Sigmoid colon (tissue), 7 donors: Measurements from ENCODE around the gene PRTG. TPM values are rescaled to one million over a fixed set of nuclear protein-coding genes. Genes with fewer than 3 reads are reported as not detected.

Experiments used
- DNase-seq: peaks from one replicate; pipeline ENCODE4 v3.0.0-alpha.2; 2019
- H3K27ac ChIP-seq, 4 donors: fragments of 200-600 bp; sonication (generic); one replicate each; pipeline ENCODE4 v1.5.1; 2016 to 2019; ENCODE audit warnings: mild to moderate bottlenecking in 1 of 4
- H3K27me3 ChIP-seq, 3 donors: fragments of 200-600 bp; sonication (generic); one replicate each; pipeline ENCODE4 v1.5.1; 2019; ENCODE audit warnings: mild to moderate bottlenecking in 1 of 3
- H3K36me3 ChIP-seq, 4 donors: fragments of 200-600 bp; sonication (generic); one replicate each; pipeline ENCODE4 v1.5.1; 2016 to 2019
- H3K4me1 ChIP-seq, 4 donors: fragments of 200-600 bp; sonication (generic); one replicate each; pipeline ENCODE4 v1.5.1; 2017 to 2019
- H3K4me3 ChIP-seq, 4 donors: fragments of 200-600 bp; sonication (generic); one replicate each; pipeline ENCODE4 v1.5.1; 2017 to 2019; ENCODE audit warnings: mild to moderate bottlenecking in 2 of 4, moderate library complexity in 1 of 4
- H3K9me3 ChIP-seq, 4 donors: fragments of 200-600 bp in 3 of 4; sonication (generic) in 3 of 4; one replicate each; pipeline versions ENCODE4 v1.5.1 to v1.6.1; 2013 to 2019
- EP300 ChIP-seq, 4 donors: sonication (generic); formaldehyde crosslinking; IDR thresholded peaks; one replicate each; pipeline ENCODE4 v1.6.1; 2017; ENCODE audit warnings: antibody characterized with exemption in 4 of 4
- POLR2A ChIP-seq, 2 donors: fragments of 450-650 bp; IDR thresholded peaks; one replicate each; pipeline ENCODE4 v1.6.1; 2016; ENCODE audit warnings: antibody characterized with exemption in 2 of 2, mild to moderate bottlenecking in 2 of 2, moderate library complexity in 2 of 2
- POLR2AphosphoS5 ChIP-seq, 4 donors: sonication (generic); formaldehyde crosslinking; IDR thresholded peaks; one replicate each; pipeline ENCODE4 v1.6.1; 2017; ENCODE audit warnings: antibody characterized with exemption in 4 of 4
- WGBS, 2 donors: extraction: QIAGEN DNeasy Blood & Tissue Kit; methylation state at CpG; one replicate each; pipeline ENCODE4 v1.1.7; 2013; 5-methylcytosine and 5-hydroxymethylcytosine counted together
- intact Hi-C: fragments of 100-400 bp; cut with DNase I; formaldehyde crosslinking; loops from one replicate; pipeline ENCODE4 v1.15.1; 2023
- polyA plus RNA-seq, 3 donors: library from polyadenylated mRNA; stranded (reverse); fragments of 200-250 nt; gene quantifications; one replicate each; pipeline ENCODE4 v1.2.3, GENCODE V29; 2013
- total RNA-seq, 4 donors: library from RNA; depleted of rRNA; stranded (reverse); fragments of >200 nt; gene quantifications; one replicate each; pipeline ENCODE4 v1.1.0, GENCODE V29; 2016
- TF ChIP-seq, protein P1 (sequence below), 4 experiments: fragments of 450-650 bp in 3 of 4; fragments of 200-600 bp in 1 of 4; IDR thresholded peaks; one replicate each; pipeline ENCODE4 v1.5.1; 2016 to 2019; ENCODE audit warnings: antibody characterized with exemption in 4 of 4, mild to moderate bottlenecking in 3 of 4, moderate library complexity in 2 of 4
- donor health status: healthy with polysubstance abuse.
- donor health status: Bipolar disorder and iron deficiency.
- donor health status: healthy.

PRTG gene, protein sequence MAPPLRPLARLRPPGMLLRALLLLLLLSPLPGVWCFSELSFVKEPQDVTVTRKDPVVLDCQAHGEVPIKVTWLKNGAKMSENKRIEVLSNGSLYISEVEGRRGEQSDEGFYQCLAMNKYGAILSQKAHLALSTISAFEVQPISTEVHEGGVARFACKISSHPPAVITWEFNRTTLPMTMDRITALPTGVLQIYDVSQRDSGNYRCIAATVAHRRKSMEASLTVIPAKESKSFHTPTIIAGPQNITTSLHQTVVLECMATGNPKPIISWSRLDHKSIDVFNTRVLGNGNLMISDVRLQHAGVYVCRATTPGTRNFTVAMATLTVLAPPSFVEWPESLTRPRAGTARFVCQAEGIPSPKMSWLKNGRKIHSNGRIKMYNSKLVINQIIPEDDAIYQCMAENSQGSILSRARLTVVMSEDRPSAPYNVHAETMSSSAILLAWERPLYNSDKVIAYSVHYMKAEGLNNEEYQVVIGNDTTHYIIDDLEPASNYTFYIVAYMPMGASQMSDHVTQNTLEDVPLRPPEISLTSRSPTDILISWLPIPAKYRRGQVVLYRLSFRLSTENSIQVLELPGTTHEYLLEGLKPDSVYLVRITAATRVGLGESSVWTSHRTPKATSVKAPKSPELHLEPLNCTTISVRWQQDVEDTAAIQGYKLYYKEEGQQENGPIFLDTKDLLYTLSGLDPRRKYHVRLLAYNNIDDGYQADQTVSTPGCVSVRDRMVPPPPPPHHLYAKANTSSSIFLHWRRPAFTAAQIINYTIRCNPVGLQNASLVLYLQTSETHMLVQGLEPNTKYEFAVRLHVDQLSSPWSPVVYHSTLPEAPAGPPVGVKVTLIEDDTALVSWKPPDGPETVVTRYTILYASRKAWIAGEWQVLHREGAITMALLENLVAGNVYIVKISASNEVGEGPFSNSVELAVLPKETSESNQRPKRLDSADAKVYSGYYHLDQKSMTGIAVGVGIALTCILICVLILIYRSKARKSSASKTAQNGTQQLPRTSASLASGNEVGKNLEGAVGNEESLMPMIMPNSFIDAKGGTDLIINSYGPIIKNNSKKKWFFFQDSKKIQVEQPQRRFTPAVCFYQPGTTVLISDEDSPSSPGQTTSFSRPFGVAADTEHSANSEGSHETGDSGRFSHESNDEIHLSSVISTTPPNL
- total RNA-seq (1 to 10 TPM; 1.3 to 5.3 (median 2.2) TPM), polyA plus RNA-seq (under 1 TPM in 1 of 3 donors, not detected in 2; 0.42 TPM)

- intact Hi-C loops: loop anchor here (5.0 kb wide), 1 partner anchor 79 kb away; no protein-coding TSS in a partner anchor
- H3K9me3 ChIP-seq: no peaks in the 10 kb centered on the region
- H3K27me3 ChIP-seq: peaks cover 7 to 63% (median 23%) of the 10 kb centered on the region in 3 donors
- WGBS, 2 donors: 1 to 2% methylated on average over 75 of the region's 75 CpGs
- no peaks in the 10 kb centered on the region for H3K36me3 ChIP-seq
- H3K4me1 ChIP-seq: peaks cover 0 to 40% (median 30%) of the 10 kb centered on the region in 4 donors
- H3K4me3 ChIP-seq: peak within 1 kb of the TSS; percentile 45 to 80 (median 74)
- TF ChIP-seq POLR2A (IDR thresholded peaks at IDR 0.05) (no peak), EP300 (IDR thresholded peaks at IDR 0.05) (no peak), POLR2AphosphoS5 (IDR thresholded peaks at IDR 0.05) (no peak)
- TF ChIP-seq, protein P1, sequence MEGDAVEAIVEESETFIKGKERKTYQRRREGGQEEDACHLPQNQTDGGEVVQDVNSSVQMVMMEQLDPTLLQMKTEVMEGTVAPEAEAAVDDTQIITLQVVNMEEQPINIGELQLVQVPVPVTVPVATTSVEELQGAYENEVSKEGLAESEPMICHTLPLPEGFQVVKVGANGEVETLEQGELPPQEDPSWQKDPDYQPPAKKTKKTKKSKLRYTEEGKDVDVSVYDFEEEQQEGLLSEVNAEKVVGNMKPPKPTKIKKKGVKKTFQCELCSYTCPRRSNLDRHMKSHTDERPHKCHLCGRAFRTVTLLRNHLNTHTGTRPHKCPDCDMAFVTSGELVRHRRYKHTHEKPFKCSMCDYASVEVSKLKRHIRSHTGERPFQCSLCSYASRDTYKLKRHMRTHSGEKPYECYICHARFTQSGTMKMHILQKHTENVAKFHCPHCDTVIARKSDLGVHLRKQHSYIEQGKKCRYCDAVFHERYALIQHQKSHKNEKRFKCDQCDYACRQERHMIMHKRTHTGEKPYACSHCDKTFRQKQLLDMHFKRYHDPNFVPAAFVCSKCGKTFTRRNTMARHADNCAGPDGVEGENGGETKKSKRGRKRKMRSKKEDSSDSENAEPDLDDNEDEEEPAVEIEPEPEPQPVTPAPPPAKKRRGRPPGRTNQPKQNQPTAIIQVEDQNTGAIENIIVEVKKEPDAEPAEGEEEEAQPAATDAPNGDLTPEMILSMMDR (IDR thresholded peaks at IDR 0.05): no peak
- H3K27ac ChIP-seq: peak within 1 kb of the TSS; percentile 65 to 72 (median 71)
- peak; percentile 81 for DNase-seq
Observed at GRCh38 chr15:55742927-55743728, at the start of gene PRTG. Gene PRTG, minus strand, starts transcription at chr15:55743152. Its CDS starts 221 bp downstream, at chr15:55742931.

DNA sequence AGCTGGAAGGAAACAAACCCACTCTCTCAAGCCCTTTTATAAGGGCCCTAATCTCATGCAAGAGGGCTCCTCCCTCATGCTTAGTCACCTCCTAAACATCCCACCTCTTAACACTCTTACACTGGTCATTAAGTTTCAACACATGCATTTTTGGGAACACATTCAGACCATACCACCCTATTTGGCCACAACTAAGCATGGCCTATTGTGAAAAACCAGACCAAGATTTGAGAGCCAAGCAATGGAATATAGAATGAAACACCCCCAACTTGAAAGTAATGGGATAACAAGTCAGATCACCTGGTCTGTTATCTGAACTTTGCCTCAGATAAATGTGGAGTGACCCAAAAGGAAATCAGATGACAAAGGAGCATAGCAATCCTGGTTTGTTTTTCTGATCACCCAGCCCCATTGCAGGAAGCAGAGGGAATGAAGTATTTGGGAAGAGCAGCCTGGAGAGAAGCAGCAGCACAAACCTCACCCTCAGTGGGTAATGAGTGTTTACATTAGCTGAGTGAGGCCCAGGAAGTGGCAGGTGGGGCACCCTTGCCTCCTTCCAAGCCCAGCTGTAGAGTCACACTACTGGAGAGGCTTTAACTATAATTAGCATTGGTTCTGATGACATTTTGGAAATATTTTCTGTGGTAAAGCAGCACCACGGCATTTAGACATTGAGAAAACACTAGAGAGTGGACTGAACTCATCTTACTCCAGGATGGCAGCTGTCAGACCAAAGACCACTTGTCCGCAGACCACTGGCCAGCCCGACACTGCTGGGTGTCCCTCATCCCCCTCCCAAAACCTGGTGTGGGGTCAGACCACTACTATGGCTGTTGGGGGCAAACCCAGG is 48.8 kb upstream of the PRTG start:
- no peak overlapping the region for H3K27ac ChIP-seq
- TF ChIP-seq POLR2A (IDR thresholded peaks at IDR 0.05) (no peak), EP300 (IDR thresholded peaks at IDR 0.05) (no peak), POLR2AphosphoS5 (IDR thresholded peaks at IDR 0.05) (no peak)
- TF ChIP-seq, protein P1 (IDR thresholded peaks at IDR 0.05): no peak
- 82 to 83% methylated on average over 3 of the region's 3 CpGs for WGBS, 2 donors
- no peak for DNase-seq
- intact Hi-C loops: no loop called here
- no peaks in the 10 kb centered on the region for H3K9me3 ChIP-seq
- H3K4me3 ChIP-seq: no peak overlapping the region
- H3K36me3 ChIP-seq: no peaks in the 10 kb centered on the region
- peaks cover 0 to 8% (median 3%) of the 10 kb centered on the region in 4 donors for H3K4me1 ChIP-seq
- H3K27me3 ChIP-seq: no peaks in the 10 kb centered on the region

- H3K4me3 ChIP-seq: no peak overlapping the region
- H3K27me3 ChIP-seq: no peaks in the 10 kb centered on the region
- TF ChIP-seq EP300 (IDR thresholded peaks at IDR 0.05) (no peak), POLR2A (IDR thresholded peaks at IDR 0.05) (no peak), POLR2AphosphoS5 (IDR thresholded peaks at IDR 0.05) (no peak)
- TF ChIP-seq, protein P1 (IDR thresholded peaks at IDR 0.05): peak in 1 of 4 experiments; percentile 39
- no peak for DNase-seq
- H3K36me3 ChIP-seq: no peaks in the 10 kb centered on the region
- no peaks in the 10 kb centered on the region for H3K9me3 ChIP-seq
- no peak overlapping the region for H3K27ac ChIP-seq
- H3K4me1 ChIP-seq: peaks cover 0 to 5% (median 2%) of the 10 kb centered on the region in 4 donors
- intact Hi-C loops: no loop called here
- 77 to 86% methylated on average over 8 of the region's 8 CpGs for WGBS, 2 donors
Observed at GRCh38 chr15:55789066-55789660, 46.2 kb upstream of the PRTG start.
